Measurements from ENCODE around the gene KLHL14.
"Not testable (repeated sequence)": the region's sequence is repeated elsewhere in the genome, so short reads cannot be mapped to it uniquely, and the experiment has no call there.

Gene KLHL14

DNA sequence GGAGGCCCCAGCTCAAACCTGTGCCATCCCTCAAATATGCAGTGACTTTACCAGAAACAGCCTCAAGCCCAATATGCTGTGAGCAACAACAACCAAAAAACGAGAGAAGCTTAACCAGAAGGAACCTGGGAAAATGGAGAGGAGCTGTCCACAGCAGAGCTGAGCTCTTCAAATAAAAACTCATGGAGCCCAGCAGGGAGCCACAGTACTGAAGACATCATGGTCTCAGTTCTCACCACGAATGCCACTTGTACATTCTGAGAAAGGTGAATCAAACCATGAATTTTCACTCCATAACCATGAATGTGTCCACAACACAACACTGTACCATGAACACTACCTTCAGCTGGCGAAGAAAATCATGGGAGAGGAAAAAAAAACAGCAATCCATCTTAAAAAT lies 50.5 kb downstream of the KLHL14 start:
- no peak for DNase-seq (ENCODE audit: low spot score)

DNA sequence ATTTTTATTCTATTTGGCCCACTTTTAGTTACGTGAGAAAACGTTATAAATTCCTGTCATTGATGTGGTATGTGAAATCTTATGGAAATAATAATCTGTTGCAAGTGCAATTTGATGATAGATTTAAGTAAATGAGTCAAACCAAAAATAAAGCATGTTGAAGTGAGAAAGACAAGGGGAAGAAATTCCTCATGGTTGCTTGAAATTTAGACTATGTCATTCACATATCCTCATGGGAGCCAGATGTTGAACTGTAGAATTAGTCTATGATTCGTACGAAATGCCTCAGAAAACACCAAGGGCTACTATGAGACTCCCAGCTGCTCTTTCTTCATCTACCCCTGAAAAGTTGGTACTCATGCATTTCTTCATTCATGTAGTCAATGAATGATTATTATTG lies 55.7 kb downstream of the KLHL14 start:
- no peak for DNase-seq (ENCODE audit: low spot score)

DNA sequence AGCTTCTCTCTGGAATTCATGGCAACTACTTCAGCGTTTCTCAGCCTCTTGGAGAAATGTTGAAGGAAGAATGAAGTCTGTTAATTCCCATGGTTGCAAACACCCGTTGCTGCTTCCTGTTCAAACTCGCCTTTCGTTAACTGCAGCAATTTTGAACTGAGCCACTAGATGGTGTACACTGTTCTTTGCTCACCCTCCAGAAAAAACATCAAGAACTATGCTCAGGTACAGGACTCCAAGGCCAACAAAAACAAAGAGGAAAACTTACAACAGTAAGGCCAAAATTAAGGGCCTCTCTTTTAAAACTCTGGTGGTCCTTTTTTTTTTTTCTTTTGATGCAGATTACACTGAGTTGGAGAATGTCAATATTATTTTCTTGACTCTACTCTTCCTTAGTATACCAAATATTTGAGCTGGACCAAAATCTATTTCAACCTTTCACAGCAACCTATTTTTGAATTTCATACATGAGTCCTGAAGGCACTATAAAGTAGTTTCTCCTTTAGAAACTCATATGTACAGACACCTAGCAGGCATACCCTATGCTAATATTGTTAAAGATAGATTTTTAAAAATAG lies 58.2 kb downstream of the KLHL14 start:
- peak; percentile 51 for DNase-seq (ENCODE audit: low spot score)

DNA sequence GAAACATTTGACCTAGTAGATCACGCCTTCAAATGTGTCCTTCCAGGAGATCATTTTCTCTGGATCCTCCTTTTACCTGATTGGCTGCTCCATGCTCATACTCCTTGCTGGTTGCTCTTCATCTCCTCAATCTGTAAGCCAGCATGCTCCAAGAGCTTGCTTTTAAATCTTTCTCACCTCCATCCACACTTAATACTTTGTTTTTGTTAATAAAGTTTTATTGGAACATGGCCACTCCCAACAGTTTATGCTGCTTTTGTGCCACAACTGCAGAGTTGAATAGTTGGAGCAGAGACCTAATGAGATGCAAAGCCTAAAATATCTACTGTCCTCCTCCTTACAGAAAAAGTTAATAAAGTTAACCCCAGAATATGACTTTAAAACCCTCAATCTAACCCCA lies 60.0 kb downstream of the KLHL14 start:
- no peak for DNase-seq (ENCODE audit: low spot score)

DNA sequence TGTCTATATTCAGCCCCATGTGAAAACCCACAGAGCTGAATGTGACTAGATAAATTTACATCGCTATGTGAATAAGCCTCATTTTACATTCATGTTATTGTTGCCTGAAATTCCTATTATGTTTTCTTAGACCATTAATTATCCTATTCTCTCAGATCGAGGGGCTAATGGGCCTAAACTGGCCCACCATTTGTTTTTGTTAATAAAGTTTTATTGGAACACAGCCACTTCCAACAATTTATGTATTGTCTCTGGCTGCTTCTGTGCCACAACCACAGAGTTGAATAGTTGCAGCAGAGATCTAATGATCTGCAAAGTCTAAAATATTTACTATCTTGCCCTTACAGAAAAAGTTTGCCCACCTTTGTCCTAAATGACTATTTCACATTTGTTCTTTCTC lies 61.0 kb downstream of the KLHL14 start:
- no peak for DNase-seq (ENCODE audit: low spot score)

DNA sequence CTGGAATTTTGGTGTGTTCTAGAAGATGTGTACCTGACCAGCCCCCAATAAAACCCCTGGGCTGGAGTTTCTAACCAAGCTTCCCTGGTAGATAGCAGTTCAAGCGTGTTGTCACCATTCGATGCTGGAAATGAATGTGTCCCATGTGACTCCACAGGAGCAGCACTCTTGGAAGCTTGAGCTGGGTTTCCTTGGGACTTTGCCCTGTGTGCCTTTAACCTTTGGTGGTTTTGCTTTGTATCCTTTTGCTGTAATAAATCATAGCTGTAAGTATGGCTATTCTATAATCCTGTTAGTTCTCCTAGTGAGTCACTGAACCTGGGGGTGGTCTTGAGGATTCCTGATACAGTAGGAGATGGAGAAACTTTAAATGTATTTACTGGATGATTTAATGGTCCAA lies 65.2 kb downstream of the KLHL14 start:
- DNase-seq (ENCODE audit: low spot score): no peak

DNA sequence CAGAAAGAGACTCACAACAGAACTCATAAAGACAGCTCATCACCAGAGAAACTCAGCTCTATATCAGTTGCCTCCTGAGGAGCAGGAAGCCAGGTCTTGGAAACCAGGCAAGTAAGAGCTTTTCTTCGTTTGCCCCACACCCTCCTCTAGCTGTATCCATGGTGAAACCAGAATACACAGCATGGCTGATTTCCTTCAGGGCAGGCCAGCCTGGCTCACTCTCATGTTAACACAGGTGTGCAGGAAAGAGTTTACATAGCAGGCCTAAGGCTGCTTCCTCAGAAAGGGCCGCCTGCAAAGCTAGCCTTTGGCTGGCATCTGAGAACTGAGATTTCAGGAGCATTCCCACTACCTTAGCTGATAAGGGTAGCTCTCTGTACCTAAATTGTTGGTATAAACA lies 65.7 kb downstream of the KLHL14 start:
- no peak for DNase-seq (ENCODE audit: low spot score)

DNA sequence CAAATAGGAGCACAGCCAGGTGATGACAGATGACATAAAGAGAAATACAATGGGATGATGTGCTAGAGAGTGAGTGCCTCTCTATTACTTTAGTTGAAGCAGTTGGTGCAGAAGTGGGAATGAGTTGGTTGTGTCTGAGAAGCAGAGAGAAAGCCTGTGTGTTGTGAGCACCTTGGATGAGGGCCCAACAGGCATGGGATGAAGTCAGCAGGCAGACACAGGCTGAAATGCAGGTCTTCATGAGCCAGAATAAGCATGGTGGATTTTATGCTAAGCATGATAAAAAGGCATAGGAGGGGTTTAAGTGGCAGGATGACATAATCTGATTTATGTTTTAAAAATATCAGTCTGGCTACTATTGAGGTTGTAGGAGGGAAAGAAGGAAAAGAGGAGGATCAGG lies 71.5 kb downstream of the KLHL14 start:
- no peak for DNase-seq (ENCODE audit: low spot score)

DNA sequence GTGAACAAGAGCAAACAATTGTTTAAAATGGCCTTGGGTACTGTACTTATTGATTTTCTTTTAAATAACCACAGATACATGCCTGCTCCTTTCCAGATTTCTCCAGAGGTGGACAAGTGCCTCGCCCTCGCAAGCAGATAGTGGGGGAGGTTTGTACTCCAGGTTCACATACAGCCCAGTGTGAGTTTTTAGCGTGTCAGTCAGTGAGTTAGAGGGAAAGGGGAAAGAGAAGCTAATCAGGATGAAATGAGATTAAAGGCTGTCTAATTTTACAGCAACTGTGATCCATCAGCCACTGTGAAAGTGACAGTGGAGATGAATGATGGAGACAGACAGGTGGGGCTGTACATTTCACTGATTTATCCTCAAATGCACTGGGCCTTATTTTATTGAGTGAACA lies 74.7 kb downstream of the KLHL14 start:
- no peak for DNase-seq (ENCODE audit: low spot score)

DNA sequence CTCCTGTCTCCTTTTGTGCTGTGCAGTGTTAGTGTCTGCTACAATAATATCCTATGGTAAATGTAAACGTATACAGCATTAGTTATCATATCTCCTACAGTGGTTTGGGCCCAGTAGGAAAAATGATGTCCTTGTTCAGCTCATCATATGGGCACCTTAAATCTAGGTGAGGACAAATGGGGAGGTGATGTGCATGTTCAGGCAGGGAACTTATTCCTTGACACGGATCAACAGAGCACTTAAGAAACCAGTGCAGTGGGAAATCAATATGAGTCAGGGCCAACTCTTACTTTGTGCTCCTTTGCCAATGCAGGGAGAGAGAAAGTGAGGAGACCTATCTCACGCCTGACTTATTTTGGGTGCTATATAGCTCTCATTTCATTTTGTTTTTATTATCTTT lies 76.4 kb downstream of the KLHL14 start:
- DNase-seq (ENCODE audit: low spot score): no peak

DNA sequence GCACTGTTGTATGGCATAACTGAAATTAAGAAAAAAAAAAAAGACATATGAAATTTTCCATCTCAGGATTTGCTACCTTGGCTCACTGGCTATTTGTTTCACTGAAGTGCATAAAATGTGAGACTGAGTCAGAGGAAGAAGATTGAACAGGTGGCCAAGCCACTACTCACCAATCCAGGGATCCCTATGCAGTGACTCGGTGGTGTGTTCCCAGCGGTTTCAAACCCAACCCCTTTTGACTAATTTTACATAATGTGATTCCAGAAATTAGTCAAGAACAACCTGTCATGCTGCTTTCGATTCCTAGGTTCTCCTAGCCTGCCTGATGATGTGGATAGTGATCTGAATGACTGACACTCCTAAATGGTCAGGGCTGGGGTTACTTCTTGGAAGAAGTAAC lies 77.3 kb downstream of the KLHL14 start:
- no peak for DNase-seq (ENCODE audit: low spot score)

DNA sequence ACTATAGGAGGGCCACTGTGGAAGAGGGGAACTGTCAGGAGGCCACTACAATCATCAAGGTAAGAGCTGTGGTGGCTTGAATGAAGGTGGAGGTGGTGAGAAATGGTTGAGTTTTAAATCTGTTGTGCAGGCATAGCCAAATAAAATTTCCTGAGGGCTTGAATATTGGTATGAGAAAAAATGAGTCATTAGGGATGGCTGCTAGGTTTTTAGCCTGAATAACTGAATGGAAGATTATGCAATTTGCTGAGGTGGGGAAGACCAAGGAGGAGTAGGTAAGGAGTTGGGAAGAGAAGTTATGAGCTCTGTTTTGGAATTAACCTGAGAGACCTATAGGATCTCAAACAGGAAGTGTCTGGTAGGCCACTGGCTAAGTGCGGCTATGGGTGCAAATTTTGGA lies 84.0 kb downstream of the KLHL14 start:
- DNase-seq (ENCODE audit: low spot score): no peak

DNA sequence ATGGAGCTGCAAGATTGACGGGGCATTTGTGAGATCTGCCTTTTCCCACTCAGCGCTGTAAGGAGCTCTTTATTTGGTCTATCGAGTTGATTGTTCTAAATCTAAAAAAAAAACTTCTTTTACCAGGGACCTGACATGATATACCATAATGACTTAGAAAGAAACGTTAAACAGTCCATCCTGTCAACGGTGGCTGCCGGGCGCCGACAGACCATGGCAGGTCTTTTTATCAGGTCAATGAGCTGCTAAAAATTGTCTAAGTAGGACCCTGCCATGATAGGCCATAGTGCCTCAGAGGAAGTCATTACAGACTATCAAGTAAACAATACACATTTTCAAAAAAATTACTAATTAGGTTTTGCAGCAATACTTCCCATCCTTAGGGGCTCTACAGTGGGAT lies 87.9 kb downstream of the KLHL14 start:
- no peak for DNase-seq (ENCODE audit: low spot score)

DNA sequence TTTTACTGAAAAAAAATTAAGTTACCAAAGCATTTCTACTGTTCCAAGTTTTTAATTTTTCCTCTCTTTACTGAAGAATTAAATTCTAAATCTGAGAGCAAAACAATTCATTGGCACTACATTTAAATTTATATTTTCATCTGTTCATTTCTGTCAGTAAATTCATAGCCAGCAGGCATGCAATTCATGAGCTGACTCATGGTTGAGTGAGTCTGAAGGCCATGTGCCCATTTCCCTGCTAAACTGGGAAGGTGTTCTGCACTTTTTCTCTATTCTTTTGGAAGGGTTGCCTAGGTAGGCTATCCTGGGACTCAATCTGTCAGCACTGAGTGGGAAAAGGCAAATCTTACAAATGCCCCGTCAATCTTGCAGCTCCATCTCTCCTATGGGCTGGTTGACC lies 88.7 kb downstream of the KLHL14 start:
- no peak for DNase-seq (ENCODE audit: low spot score)

DNA sequence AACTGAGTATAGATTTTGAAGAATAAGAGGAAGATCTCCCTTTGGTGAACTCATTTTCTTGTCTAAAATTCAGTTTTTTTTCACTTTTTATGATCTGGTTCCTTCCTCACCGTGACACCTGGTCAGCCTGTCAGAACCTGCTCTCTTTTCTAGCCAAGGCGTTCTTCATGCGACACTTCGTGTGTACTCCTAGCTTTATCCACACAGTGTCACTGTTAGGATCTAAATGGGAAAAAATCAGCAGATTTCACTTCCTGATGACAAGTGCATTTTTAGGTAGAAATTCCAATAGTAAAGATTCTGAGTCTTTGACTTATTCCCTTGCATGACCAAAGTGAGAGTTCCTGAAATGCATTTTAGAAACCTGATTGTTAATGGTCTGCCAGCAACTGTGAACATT lies 89.8 kb downstream of the KLHL14 start:
- DNase-seq (ENCODE audit: low spot score): no peak

DNA sequence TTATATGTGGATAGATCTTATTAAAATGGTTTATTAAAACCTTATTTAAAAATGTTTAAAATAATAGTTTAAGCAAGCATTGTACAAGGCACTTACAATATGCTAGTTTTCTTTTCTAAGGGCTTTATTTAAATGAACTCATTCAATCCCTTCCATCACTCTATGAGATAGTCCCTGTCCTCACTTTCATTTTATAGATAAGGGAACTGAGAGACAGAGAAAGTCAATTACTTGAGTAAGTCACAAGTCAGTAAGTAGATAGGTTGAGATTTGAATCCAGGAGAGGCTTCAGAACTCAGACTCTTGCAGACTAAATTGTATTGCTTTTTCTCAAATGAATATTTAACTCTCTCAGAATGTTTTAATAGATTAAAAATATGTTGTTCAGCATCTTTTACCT lies 95.2 kb downstream of the KLHL14 start:
- no peak for DNase-seq (ENCODE audit: low spot score)

DNA sequence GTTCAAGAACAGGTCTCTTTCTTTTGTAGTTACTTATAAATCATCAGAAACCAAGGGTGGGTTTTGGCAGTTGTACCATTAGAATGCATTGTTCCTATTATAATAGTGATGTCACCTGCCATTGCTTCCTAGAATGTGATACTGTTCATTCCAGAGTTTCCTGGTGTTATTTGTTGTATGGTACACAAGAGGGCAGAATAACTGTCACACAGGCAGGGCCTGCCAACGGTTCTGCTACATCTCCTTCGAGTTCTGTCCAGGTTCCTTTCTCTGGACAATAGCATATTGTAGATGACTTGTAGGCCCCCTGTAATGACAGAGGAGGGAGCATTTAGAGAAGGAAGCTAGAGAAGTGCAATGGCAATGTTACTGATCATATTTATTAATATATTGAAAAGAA lies 98.3 kb downstream of the KLHL14 start:
- no peak for DNase-seq (ENCODE audit: low spot score)

DNA sequence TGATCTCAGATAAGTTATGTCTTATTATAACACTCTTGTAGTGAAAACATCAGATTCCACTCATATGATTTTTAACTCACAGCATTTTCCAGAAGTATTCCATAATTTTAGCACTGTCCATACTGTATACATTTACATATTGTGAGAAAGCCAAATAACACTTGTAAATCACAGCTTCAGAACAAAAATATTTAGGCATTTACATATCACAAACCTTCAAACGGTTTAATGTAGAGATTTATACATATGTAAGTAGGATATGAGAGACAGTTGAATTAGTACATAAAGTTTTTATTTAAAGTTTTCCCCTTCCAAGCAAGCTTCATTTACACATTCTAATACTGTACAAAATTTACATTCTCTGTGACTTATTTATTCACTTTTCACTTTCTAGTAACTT lies 100.4 kb downstream of the KLHL14 start:
- no peak for DNase-seq (ENCODE audit: low spot score)

DNA sequence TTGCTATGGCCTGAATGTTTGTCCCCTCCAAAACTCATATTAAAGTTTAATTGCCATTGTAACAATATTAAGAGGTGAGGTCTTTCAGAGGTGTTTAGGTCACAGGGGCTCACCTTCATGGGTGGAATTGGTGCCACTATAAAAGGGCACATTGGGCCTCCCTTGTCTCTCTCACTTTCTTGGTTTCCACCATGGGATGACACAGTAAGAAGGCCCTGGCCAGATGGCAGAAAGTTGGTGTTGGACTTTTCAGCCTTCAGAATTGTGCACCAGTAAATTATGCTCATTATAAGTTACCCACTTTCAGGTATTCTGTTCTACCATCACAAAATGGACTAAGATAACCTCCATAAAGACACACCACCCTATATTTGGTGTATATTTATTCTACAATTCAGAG lies 102.1 kb downstream of the KLHL14 start:
- no peak for DNase-seq (ENCODE audit: low spot score)

DNA sequence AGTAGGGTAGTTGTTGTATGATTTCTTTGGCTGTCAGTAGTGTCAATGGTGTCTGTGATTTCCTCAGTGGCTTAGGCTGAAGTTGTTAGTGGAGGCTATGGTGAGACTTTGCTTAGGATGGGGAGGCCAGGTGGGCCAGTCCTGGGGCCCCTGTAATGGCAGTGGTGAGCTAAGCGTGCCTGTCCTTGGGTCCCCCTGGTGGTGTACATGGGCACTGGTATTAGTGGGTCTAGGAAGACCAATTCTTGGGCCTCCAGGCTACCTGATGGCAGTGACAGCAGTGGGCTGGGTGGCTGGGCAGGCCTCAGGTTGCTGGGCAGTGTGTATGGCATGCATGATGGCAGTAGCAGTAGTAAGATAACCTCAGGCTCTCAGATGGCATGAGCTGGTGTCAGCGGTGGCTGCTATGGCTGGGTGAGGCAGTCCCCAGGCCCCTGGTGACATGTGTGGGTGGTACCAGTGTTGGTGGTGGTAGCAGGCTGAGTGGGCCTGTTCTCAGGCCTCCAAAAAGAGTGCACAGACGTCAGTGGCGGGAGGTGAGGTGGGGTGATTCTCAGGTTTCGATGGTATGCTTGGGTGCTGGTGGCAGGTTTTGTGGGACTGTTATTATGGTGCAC lies 103.2 kb downstream of the KLHL14 start:
- DNase-seq (ENCODE audit: low spot score): no peak

DNA sequence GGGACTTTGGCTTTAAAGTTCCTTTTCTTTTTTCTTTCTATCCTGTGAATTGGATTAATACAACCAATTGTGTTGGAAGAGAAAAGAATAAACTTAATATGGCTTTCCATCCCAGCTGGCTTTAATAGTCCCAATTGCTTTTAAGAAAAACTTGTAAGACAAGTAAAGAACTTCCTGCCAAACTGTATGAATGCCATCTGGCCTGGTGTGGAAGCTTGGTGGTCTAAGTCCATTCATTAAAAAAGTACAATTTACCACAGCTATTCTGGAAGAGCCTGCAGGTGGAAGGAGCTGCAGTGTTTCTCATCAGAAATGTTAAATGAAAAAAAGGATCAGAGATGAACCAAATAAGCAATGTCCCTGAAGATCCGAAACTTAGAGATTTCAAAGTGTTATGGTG lies 103.9 kb downstream of the KLHL14 start:
- DNase-seq (ENCODE audit: low spot score): no peak

DNA sequence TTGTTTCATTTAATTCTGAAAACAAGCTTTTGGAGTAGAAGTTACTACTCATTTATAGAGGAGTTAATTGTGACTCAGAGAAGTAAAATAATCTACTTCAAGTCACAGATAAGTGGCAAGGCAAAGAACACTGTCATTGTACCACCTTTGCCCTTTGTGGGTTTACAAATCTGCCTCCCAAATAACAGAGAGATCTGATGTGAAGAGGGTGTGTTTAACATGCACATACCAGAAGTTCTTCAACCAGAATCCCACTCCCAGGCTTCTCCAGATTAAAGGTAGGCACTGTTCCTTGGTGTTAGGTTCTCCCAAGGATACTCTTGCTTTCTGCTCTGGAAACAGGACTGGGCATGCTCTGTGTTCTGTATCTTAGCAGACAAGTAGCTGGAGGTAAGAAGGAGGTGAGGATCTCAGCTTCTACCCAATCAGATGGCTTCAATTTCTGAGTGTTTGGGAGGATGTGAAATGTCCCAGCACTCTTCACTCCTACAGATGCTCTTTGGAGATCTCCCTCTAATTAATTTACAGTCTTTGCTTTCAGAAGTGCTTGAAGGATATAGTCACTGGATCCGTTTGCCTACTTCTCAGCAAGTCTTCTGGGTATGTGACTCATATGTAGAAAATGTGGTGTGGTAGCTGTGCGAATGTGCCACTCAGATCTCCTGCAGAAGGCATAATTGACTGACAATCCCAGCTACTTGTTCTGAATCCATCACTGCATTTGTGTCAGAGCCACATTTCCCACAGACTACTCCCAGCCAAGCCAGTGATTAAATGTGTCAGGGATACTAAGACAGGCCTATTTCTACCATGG lies 111.1 kb downstream of the KLHL14 start:
- DNase-seq (ENCODE audit: low spot score): no peak

DNA sequence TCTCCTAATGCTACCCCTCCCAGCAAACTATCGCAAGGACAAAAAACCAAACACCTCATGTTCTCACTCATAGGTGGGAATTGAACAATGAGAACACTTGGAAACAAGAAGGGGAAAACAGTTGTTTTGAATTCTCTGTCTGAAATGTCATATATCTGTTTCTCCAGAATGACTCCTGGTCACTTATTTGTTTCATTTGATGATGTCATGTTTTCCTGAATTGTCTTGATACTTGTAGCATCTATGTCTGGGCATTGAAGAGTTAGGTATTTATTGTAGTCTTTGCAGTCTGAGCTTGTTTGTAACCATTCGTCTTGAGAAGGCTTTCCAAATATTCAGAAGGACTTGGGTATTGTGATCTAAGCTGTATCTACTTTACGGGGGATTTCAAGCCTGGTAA lies 118.3 kb downstream of the KLHL14 start:
- DNase-seq (ENCODE audit: low spot score): not testable (repeated sequence)

DNA sequence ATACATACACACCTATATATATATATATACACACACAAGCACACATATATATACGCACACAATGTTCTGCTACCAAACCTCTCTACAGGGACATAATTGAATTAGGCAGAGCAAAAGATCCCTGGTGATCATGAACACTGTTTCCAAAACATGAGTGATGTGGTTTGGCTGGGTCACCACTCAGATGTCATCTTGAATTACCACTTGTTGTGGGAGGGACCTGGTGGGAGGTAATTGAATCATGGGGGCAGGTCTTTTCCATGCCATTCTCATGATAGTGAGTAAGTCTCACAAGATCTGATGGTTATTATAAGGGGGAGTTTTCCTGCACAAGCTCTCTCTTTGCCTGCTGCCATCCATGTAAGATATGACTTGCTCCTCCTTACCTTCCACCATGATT lies 135.2 kb downstream of the KLHL14 start:
- DNase-seq (ENCODE audit: low spot score): not testable (repeated sequence)

Measured in cerebellar cortex (tissue), 1 donor.